Caco-2 (cell line): ENCODE results near the gene LDAH. TPM values are rescaled to one million over a fixed set of nuclear protein-coding genes. Genes with fewer than 3 reads are reported as not detected.

ENCODE experiments used
- BruUV-seq: library from RNA; stranded (reverse); fragments of 400-500 nt; replicated peaks from 2 replicates; lab custom pipeline; 2021; lab: Mats Ljungman, UMichigan
- CTCF ChIA-PET: fragments of 300-600 bp; sonication (Branson Sonifier 250); formaldehyde crosslinking; loops from one replicate; lab custom pipeline; 2022; ENCODE audit warnings: antibody characterized with exemption; lab: Charles Lee
- POLR2A ChIA-PET: fragments of 300-600 bp; sonication (Branson Sonifier 250); formaldehyde crosslinking; loops from one replicate; lab custom pipeline; 2022; ENCODE audit warnings: antibody characterized with exemption; lab: Charles Lee
- DNase-seq, 2 experiments: peaks; one replicate each; pipeline versions ENCODE4 v3.0.0 to v3.0.0-alpha.2; 2020 to 2022
- H3K27me3 ChIP-seq: replicated peaks from 2 replicates; pipeline ENCODE4 v1.6.0; 2011; ENCODE audit warnings: low read length; ENCODE audit not compliant: control insufficient read depth, insufficient read depth
- H3K36me3 ChIP-seq: 2 replicates; pipeline ENCODE4 v1.5.1; 2011; ENCODE audit warnings: low read length; ENCODE audit not compliant: control insufficient read depth, insufficient read depth
- H3K4me1 ChIP-seq: fragments of 250-450 bp; sonication (Bioruptor Pico); 2 replicates; pipeline ENCODE4 v1.5.1; 2020; ENCODE audit warnings: mild to moderate bottlenecking
- H3K4me3 ChIP-seq: 2 replicates; pipeline ENCODE4 v1.5.1; 2011; ENCODE audit warnings: low read depth, mild to moderate bottlenecking, control low read depth, low read length
- H3K9me3 ChIP-seq: fragments of 250-450 bp; sonication (Bioruptor Pico); 2 replicates; pipeline ENCODE4 v1.5.1; 2020; ENCODE audit warnings: mild to moderate bottlenecking, moderate library complexity
- H3K27ac Mint-ChIP-seq: one replicate; pipeline ENCODE4 v1.8.0; 2022; ENCODE audit warnings: mixed read lengths; ENCODE audit not compliant: unreplicated experiment
- H3K27me3 Mint-ChIP-seq: one replicate; pipeline ENCODE4 v1.8.0; 2022; ENCODE audit warnings: mixed read lengths; ENCODE audit not compliant: insufficient read depth, unreplicated experiment
- H3K36me3 Mint-ChIP-seq: one replicate; pipeline ENCODE4 v1.8.0; 2022; ENCODE audit warnings: mild to moderate bottlenecking, mixed read lengths; ENCODE audit not compliant: insufficient read depth, unreplicated experiment
- H3K4me1 Mint-ChIP-seq: one replicate; pipeline ENCODE4 v1.8.0; 2022; ENCODE audit warnings: low read depth, mixed read lengths; ENCODE audit not compliant: unreplicated experiment
- H3K4me3 Mint-ChIP-seq: one replicate; pipeline ENCODE4 v1.8.0; 2022; ENCODE audit warnings: mild to moderate bottlenecking, moderate library complexity, mixed read lengths; ENCODE audit not compliant: unreplicated experiment
- H3K9me3 Mint-ChIP-seq: one replicate; pipeline ENCODE4 v1.8.0; 2022; ENCODE audit warnings: mixed read lengths; ENCODE audit not compliant: unreplicated experiment
- intact Hi-C: fragments of 100-400 bp; cut with micrococcal nuclease; formaldehyde crosslinking; loops from one replicate; pipeline ENCODE4 v1.10.0; 2022; ENCODE audit not compliant: unreplicated experiment
- total RNA-seq: library from RNA; stranded (reverse); gene quantifications from 2 replicates; pipeline ENCODE4 v1.2.3, GENCODE V29; 2022
- TF ChIP-seq, protein P1 (sequence below), 2 experiments: fragments of 200-600 bp in 1 of 2; IDR thresholded peaks; 1 replicate in 1 of 2; 2 replicates in 1 of 2; pipeline versions ENCODE4 v1.5.1 to v1.8.0; 2011 to 2022; ENCODE audit warnings: antibody characterized with exemption in 1 of 2, control low read depth in 1 of 2, inconsistent platforms in 1 of 2, low read depth in 1 of 2, low read length in 1 of 2, mild to moderate bottlenecking in 1 of 2, moderate library complexity in 1 of 2; ENCODE audit not compliant: insufficient read depth in 1 of 2, severe bottlenecking in 1 of 2, unreplicated experiment in 1 of 2

Gene LDAH
- total RNA-seq, 1 experiment from 2014 or later = 40.5 TPM

DNA sequence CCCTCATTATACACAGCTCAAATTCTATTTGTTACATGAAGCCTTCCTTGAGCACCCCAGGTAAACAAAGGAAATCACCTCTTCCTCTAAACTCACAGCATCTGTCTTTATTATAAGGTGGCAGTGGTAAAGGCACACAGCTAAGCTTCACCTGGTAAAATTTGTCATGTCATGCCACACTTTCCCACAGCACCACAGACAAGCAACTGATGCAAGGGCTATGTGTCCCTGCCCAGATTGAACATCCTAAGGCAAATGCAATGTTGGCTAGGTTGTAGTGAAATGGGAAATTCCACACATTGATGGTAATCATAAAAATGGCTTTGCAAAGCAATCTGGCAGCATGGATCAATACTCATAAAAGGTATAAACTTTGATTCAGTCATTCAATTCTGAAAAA lies 18.9 kb downstream of the LDAH start:
- BruUV-seq = no TSS peak
- H3K4me1 ChIP-seq = peaks cover 10% of the 10 kb centered on the region; the same call in 1 of the 2 replicates
- ChIA-PET CTCF (no interaction called here), POLR2A (no interaction called here)
- Mint-ChIP-seq H3K4me1 (peaks cover 11% of the 10 kb centered on the region), H3K27ac (peak overlapping the region; percentile 28), H3K4me3 (no peak overlapping the region), H3K9me3 (no peaks in the 10 kb centered on the region), H3K36me3 (no peaks in the 10 kb centered on the region), H3K27me3 (no peaks in the 10 kb centered on the region)
- H3K27me3 ChIP-seq = no peaks in the 10 kb centered on the region
- TF ChIP-seq, protein P1, sequence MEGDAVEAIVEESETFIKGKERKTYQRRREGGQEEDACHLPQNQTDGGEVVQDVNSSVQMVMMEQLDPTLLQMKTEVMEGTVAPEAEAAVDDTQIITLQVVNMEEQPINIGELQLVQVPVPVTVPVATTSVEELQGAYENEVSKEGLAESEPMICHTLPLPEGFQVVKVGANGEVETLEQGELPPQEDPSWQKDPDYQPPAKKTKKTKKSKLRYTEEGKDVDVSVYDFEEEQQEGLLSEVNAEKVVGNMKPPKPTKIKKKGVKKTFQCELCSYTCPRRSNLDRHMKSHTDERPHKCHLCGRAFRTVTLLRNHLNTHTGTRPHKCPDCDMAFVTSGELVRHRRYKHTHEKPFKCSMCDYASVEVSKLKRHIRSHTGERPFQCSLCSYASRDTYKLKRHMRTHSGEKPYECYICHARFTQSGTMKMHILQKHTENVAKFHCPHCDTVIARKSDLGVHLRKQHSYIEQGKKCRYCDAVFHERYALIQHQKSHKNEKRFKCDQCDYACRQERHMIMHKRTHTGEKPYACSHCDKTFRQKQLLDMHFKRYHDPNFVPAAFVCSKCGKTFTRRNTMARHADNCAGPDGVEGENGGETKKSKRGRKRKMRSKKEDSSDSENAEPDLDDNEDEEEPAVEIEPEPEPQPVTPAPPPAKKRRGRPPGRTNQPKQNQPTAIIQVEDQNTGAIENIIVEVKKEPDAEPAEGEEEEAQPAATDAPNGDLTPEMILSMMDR (IDR thresholded peaks at IDR 0.05; ENCODE audit: insufficient read depth in 1 of 2, low read depth in 1 of 2, low read length in 1 of 2, severe bottlenecking in 1 of 2, unreplicated experiment in 1 of 2) = no peak
- no peak for DNase-seq
- H3K4me3 ChIP-seq = no peak overlapping the region
- H3K9me3 ChIP-seq = no peaks in the 10 kb centered on the region
- intact Hi-C loops = no loop called here
- H3K36me3 ChIP-seq = no peaks in the 10 kb centered on the region; the same call in 1 of the 2 replicates

DNA sequence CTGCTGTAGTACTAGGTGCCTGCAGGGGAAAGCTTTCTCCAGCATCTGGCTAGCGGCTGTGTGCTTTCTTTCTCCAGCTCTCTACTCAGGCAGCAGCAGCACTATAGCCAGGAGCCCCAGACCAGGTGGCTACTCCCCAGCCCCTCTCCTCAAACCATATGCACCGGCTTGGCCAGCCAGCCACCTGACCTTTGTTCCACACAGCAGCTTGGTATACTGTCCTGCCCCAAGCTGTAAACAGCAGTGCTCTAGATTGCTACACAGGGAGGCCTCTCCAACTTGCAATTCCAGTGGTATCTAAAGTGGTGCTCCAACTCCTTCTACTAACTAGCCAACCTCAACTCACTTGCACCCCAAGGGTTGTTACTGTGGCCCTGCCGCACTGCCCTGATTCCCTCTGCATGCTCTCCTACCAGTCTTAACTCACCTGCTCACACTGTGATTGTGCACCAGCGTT lies 19.6 kb downstream of the LDAH start:
- no peaks in the 10 kb centered on the region for H3K36me3 Mint-ChIP-seq
- intact Hi-C loops = no loop called here
- Histone ChIP-seq H3K27me3 (no peaks in the 10 kb centered on the region), H3K36me3 (no peaks in the 10 kb centered on the region; the same call in 1 of the 2 replicates), H3K4me1 (peaks cover 10% of the 10 kb centered on the region; the same call in 1 of the 2 replicates), H3K9me3 (no peaks in the 10 kb centered on the region), H3K4me3 (no peak overlapping the region)
- peak; percentile 41 to 49 for DNase-seq
- CTCF ChIA-PET = no interaction called here
- no peaks in the 10 kb centered on the region for H3K27me3 Mint-ChIP-seq
- peak overlapping the region; percentile 28 for H3K27ac Mint-ChIP-seq
- no peak overlapping the region for H3K4me3 Mint-ChIP-seq
- TF ChIP-seq, protein P1 (IDR thresholded peaks at IDR 0.05; ENCODE audit: insufficient read depth in 1 of 2, low read depth in 1 of 2, low read length in 1 of 2, severe bottlenecking in 1 of 2, unreplicated experiment in 1 of 2) = no peak
- no TSS peak for BruUV-seq
- peaks cover 11% of the 10 kb centered on the region for H3K4me1 Mint-ChIP-seq
- POLR2A ChIA-PET = interaction anchor here (1.5 kb wide), 1 partner anchor 20 kb away, joined by 4 read pairs; the partner anchor contains the start of gene LDAH
- H3K9me3 Mint-ChIP-seq = no peaks in the 10 kb centered on the region

DNA sequence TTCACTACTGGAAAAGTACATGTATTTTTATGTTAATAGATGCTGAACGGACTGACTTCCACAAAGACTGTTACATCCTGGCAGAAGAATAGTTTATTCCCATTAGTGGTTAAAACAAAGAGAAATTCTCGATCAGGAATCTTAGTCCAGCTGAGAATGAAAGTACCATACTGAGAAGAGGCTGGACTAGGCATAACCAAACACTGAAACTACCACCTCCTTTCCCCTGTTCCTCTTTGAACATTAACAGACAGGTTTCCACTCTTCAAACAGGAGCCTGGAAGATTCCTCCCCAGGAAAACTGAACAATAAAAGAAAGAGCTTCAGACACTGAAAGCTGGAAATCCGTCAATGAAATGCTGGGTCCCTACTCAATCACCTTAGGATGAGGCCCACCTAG lies 25.8 kb downstream of the LDAH start:
- Histone ChIP-seq H3K9me3 (no peaks in the 10 kb centered on the region), H3K4me1 (no peaks in the 10 kb centered on the region; the same call in 1 of the 2 replicates), H3K27me3 (no peaks in the 10 kb centered on the region), H3K36me3 (peaks cover 1% of the 10 kb centered on the region; the same call in 1 of the 2 replicates), H3K4me3 (no peak overlapping the region)
- Mint-ChIP-seq H3K4me1 (peaks cover 15% of the 10 kb centered on the region), H3K36me3 (peaks cover 27% of the 10 kb centered on the region), H3K4me3 (no peak overlapping the region), H3K27me3 (no peaks in the 10 kb centered on the region), H3K27ac (no peak overlapping the region), H3K9me3 (peaks cover 20% of the 10 kb centered on the region)
- DNase-seq = no peak
- no TSS peak for BruUV-seq
- TF ChIP-seq, protein P1 (IDR thresholded peaks at IDR 0.05; ENCODE audit: insufficient read depth in 1 of 2, low read depth in 1 of 2, low read length in 1 of 2, severe bottlenecking in 1 of 2, unreplicated experiment in 1 of 2) = no peak
- ChIA-PET CTCF (interaction anchor here (1.2 kb wide), 1 partner anchor 15 kb away, joined by 4 read pairs; no protein-coding TSS in a partner anchor), POLR2A (no interaction called here)
- intact Hi-C loops = no loop called here
